Epidermal melanocyte (primary cell): ENCODE data around the gene AHCY.
"Not testable (repeated sequence)": the region's sequence is repeated elsewhere in the genome, so short reads cannot be mapped to it uniquely, and the experiment has no call there.

Experiments
- DNase-seq: peaks from one replicate; pipeline ENCODE4 v3.0.0; 2011; ENCODE audit warnings: low spot score; ENCODE audit not compliant: insufficient read length

Gene AHCY

DNA sequence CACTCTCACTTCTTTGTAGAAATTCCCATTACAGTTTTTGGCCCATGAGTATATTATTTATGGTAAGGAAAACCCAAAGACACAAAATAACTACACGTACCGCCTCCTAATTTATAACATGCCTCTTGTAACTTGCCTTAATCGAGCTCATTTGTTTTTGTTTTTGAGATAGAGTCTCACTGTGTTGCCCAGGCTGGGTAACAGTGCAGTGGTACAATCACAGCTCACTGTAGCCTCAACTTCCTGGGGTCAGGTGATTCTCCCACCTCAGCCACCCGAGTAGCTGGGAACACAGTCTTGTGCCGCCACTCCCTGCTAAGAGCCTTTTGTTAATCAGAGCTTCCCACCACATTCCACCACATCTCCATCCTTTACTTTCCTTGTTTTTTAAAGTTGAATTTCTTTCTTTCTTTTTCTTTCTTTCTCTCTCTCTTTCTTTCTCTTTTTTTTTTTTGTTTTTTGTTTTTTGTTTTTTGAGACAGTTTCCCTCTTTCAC lies 46.5 kb downstream of the AHCY start:
- no peak for DNase-seq

DNA sequence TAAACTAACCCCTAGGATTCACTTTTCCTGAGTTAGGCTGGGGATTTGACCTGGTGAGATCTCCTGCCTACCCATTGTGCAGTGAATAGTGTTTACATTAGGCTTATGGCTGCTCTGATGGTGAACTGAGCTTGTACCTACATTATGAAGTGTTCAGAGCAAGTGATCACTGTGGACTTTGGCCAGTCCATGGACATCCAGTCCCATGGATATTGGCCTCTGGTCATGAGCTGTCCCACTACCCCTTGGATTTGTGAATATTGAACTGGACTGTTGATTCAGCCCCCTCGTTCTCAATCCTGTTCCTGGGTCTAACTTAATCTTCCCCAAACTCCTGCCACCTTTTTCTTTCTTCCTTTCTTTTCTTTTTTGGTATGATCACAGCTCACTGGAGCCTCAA lies 48.2 kb downstream of the AHCY start:
- DNase-seq, result no peak

DNA sequence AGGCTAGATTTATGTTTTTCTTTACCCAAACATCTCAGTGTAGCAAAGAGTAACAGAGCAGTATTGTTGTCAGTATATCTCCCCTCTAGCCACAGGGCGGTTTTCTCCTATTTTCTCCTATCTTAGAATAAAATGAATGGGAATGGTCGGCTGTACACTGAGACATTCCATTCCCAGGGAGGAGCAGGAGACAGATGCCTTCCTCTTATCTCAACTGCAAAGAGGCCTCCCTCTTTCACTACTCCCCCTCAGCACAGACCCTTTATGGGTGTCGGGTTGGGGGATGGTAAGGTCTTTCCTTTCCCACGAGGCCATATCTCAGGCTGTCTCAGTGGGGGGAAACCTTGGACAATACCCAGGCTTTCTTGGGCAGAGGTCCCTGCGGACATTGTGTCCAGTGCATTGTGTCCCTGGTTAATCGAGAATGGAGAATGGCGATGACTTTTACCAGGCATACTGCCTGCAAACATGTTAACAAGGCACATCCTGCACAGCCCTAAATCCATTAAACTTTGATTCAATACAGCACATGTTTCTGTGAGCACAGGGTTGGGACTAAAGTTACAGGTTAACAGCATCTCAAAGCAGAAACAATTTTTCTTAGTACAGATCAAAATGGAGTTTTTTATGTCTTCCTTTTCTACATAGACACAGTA lies 50.6 kb downstream of the AHCY start:
- DNase-seq, result not testable (repeated sequence)

DNA sequence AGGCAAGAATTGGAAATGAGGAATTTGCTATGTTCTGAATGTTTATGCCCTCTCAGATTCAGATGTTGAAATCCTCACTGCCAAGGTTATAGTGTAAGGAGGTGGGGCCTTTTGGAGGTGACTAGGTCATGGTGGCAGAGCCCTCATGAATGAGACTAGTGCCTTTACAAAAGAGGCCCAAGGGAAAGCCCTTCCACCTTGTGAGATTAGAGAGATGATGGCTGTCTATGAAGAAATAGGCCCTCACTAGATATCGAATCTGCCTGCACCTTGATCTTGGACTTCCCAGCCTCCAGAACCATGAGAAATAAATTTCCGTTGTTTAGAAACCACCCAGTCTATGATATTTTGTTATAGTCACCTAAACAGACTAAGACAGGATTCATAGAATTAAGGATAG lies 51.5 kb downstream of the AHCY start:
- DNase-seq, result no peak

DNA sequence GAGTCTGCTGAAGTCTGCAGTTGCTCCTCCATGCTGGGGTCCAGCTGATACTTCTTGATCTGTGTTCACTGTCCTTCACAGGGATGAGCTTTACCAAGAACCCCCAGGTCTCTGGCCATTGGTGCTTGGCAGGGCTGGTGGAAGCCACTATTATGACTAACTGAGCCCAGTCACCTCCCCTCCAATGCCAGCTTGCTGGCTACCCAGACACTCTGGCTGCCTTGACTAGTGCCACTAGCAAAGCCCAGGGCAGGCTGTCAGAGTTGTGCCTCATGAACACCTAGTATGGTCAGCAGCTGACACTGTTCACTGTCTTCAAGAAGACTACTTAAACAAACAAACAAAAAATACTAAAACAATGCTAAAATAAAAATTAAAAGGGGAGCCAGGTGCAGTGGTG lies 53.1 kb downstream of the AHCY start:
- DNase-seq, result no peak

DNA sequence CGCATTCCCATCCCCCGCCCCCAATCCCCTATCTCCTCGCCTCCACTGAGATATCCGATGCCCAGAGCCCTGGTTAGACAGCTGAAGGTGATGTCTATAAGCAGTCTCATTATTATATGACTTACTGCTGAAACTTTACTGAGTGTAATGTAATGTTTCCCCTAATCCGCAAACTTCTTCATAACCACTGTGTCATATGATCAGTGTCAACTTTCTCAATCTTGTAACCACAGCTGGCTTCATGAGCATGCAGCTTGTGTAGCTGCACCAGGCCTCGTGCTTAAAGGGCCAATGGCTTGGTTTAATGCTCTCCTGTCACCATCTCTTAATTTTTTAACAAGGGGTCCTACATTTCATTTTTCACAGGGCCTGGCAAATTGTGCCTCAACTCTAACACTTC lies 53.9 kb downstream of the AHCY start:
- no peak for DNase-seq

DNA sequence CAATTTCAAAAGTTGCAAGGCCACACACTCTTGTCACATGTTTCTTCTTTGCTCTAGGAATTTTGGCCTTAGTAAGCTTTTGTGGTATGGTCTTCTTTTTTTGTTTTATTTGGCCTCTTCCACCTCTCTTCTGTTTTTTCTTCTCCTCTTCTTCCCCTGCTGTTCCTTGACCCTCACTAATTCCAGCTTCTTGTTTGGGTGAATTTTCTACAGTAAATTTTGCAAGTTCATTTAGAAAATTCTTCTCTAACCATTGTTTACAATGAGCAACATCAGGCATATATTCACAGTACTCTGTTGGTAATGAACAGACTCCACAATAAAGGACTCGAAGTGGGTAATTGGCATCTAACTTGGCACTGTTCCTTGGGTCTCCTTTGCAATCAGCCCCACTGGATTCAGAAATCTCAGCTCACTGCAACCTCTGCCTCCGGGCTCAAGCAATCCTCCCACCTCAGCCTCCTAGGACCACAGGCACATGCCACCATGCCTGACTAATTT lies 57.0 kb downstream of the AHCY start:
- no peak for DNase-seq

DNA sequence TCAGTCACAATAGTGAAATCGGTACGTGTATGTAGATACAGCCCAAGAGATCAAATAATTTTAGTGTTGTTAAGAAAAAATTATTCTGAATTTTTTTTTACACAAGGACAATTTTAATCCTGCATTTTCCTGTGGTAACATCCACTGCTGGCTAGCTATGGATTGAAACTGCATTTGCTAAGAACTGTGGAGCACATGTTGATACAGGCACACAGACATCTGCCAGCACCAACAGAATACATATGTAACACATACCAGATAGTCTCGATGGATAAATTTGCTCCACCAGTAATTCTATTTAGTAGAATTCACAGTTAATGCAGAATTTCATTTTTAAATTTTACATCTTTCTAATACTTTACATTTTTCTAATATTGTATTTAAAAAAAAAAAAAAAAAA lies 59.8 kb downstream of the AHCY start:
- DNase-seq, result no peak

DNA sequence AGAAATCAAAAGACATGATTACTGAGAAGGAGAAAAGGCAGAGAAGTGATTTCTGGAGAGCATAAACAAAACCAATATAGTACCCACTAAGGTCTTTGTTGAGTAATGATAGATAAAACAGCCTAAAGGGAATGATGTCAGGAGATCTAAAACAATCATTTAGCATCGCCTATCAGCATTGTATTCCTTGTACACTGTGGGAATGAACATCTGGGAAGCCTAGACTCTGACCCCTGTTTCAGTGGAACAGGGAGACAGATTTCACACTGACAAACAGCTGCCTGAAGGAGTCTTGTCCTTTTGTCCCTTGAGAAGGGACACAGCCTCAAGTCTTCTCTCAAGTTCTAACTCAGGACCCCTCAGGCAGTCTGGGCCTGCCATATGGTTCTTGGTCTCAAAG lies 60.3 kb downstream of the AHCY start:
- no peak for DNase-seq

DNA sequence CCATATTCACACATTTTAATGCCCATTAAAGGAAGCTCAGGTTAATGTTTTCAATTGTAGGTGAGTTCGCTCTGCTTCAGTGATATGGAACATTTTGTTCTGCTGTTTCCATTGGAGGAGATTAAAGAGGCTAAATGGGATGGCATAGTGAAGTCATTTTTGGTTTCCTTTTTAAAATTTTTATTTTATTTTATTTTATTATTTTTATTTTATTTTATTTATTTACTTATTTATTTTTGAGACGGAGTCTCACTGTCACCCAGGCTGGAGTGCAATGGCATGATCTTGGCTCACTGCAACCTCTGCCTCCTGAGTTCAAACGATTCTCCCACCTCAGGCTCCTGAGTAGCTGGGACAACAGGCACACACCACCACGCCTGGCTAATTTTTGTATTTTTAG lies 61.1 kb downstream of the AHCY start:
- not testable (repeated sequence) for DNase-seq

DNA sequence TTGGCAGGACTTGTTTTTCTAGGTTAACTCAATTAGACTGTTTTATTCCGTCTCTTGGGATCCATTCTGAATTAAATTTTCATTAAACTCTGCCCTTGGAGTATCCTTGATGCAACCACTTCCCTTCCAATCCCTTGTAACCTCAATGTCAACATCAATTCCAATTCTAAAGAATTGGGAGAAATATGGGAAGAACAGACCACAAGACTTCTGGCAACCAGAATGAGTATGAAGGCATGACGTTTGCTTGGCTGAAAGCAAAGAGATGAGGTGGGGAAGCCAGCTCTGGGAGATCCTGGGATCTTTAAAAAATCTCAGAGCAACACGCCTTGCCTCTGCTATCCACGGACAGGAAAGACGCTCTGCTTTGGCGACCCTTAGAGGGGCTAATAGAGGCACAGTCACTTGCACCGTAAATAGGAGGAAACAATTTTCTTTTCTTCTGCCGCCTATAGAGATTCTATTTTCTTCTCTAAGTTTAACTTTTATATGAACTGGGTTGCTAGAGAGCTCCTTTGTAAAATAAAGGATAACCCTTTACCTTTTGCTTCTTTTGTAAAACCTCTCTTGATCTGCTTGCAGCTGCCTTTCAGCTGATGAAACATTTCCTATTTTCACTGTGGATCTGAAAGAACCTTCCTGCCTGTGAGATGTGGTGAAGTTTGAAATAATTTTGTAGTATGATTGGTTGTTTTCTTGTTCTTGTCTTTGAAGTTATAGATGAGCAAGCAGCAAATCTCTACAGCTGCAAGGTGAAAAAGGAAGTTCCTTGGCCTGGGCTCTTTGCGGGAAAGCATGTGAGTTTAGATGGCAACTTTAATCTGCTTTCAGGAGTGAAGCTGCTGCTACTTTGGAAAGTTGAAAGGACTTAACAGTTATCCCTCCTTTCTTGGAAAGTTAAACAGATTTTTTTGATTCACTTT lies 62.2 kb downstream of the AHCY start, which contains the start of gene ASIP:
ASIP (plus strand) TSS at position 731 of the 923 bp plus-strand sequence. CDS start 18,952 bp downstream, outside the sequence.
- no peak for DNase-seq

DNA sequence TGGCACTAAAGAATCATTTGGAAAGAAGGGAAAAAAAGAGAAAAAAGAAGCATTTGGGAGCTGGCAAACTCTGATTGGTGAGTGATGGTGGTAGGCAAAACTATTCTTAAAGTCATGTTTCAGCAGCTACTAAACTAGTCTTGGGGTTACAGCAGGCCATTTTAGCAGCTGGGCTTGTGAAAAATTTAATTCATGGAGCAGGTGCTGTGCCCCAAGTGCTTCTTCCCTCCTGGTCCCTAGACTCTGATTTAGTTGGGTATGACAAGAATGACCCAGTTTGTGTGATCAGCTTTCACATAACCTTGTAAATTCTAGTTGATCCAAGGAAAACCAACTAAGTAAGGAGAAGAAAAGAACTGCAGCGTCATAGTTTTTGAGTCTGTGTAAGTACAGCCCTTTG lies 63.0 kb downstream of the AHCY start:
- DNase-seq, result no peak

DNA sequence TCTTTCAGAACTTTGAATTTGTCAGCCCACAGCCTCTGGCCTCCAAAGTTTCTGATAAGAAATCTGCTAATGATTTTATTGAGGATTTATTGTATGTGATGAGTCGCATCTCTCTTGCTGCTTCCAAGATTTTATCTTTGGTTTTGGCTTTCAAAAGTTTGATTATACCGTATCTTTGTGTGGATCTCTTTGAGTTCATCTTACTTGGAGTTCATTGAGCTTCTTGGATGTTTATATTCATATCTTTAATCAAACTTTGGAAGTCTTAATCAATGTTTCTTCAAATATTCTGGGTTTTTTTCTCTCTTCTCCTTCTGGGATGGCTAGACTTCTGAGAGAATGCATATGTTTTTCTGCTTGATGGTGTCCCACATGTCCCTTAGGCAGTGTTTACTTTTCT lies 65.2 kb downstream of the AHCY start:
- DNase-seq, result no peak

DNA sequence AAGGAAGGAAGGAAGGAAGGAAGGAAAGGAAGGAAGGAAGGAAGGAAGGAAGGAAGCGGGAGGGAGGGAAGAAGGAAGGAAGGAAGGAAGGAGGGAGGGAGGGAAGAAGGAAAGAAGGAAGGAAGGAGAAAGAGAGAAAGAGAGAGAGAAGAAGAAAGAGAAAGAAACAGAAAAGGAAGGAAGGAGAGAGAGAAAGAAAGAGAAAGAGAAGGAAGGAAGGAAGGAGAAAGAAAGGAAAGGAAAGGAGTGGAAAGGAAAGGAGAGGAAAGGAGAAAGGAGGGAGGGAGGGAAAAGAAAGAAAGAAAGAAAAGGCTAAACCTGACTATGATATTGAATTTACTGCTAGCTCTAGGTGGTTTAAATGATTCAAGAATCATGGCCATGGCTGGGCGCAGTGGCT lies 67.3 kb downstream of the AHCY start:
- no peak for DNase-seq

DNA sequence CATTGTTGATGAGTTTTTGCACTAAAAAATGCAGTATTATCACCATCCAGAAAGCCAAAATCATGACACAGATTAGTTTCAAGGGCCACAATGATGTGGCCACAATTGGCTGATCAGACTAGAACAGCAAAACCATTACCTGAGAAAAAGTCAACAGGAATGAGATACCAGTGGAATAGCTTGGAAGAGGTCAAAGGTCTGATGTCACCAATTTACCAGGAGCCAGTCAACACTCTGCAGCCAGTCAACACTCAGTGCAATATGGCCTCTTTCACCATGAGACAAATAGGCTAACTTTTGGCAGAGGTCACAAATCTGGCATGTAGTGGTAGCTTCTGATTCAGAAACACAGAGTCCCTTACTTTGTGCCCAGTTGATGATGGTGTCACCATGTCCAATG lies 69.5 kb downstream of the AHCY start:
- DNase-seq, result no peak

DNA sequence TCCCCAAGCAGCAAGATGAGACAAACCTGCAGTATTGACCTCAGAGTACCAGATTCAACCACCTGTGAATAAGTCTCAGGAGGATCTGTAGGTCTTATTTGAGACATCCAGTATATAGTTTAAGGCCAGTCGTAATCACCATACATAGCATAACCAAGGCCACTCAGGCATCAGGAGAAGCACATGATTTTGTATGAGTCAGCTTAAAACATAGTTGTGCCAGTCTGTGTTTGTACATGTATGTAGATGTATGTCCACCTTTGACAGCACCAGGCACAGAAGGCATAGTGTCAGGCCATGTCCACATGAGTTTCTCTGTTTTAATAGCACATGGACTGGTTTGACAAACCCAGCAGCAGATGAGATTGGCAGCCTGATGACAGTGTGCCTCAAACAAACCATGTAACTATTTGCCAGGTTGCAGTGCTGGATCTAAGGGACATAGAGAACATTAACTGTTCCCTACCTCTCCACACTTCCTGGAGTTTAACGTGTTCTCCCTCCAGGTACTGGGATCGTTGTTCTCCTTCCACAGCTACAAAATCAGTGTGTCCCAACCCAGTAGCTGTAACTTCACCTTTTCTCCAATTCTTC lies 70.6 kb downstream of the AHCY start:
- DNase-seq, result no peak

DNA sequence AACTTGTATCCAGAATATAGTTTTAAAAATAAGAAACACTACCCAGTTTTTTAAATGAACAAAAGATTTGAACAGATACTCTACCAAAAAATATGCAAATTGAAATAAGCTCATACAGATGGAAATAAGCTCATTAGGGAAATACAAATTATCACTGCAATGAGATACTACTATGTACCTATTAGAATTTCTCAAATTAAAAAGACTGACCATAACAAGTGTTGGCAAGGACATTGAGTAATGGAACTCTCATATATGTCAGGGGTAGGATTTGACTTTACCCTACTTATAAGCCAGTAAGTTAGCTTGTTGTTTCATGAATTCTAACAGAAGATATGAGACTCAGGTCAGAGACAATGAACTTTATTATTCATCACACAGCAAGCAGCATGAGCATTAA lies 71.5 kb downstream of the AHCY start:
- DNase-seq, result no peak
